Dermis blood vessel endothelial cell (primary cell): Measurements from ENCODE around the gene RNF144A. TPM values are rescaled to one million over a fixed set of nuclear protein-coding genes. Genes with fewer than 3 reads are reported as not detected.
A peak's percentile ranks its signal among the peaks of the same experiment; 100 is the strongest.

Experiments
- DNase-seq: peaks from one replicate; pipeline ENCODE4 v3.0.0; 2010
- total RNA-seq: library from RNA; depleted of rRNA; stranded (reverse); fragments of >200 nt; gene quantifications from 2 replicates; pipeline ENCODE4 v1.2.3, GENCODE V29; 2014

RNF144A gene
- total RNA-seq, 1 donor from 2014 or later, result 25.2 TPM

DNA sequence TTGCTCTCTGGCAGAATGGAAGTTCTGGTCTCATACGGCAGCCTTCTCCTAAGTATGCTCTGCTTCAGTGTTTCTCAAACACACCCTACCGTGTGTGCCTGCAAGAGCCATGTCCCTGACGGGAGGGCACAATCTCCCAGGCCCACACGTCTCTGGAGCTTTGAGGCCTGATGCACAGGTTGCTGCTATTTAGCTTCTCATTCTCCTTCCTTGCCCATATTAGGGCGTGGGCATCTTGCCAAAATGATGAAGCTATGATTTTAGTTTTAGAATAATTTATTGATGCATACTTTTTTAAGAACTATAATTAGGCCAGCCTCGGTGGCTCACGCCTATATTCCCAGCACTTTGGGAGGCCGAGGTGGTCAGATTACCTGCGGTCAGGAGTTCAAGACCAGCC, 107.9 kb downstream of the RNF144A start:
- no peak for DNase-seq

DNA sequence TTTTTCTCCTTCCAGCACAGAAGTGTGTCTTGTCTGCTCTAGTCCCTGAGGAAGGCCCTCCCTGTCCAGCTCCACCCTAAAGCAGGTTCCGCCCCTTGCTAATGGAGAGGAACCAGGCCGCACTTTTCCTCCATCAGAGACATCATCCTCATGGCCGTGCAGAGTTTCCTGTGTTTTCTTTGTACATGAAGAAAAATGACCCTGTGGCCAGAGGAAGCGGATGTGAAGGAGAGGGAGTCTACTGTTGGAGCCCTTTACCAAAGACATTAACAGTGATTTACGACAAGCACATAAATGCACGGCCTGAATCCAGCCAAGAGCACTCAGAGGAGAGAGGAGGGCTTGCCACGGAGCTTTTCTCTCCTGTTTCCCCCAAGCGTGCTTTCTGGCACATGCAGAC, 109.5 kb downstream of the RNF144A start:
- DNase-seq, result peak; percentile 47

DNA sequence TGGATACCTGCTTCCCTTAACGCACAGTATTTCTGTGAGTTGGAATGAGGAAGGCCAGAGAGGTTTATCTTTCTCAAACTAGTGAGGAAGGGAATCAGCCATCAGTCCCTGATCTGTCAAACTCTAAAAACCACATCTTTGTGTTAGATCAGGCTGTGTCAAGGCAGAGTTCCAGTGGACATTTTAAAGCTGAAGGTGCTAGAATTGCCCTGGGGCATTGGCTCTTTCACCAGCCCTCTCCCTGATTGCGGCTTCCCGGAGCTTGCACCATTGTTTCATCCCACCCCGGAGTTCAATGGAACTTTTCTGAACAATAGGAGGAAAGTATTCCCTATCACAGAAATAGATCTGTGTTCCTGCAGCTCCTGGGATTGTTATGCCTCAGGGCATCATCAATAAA, 110.2 kb downstream of the RNF144A start:
- DNase-seq, result no peak

DNA sequence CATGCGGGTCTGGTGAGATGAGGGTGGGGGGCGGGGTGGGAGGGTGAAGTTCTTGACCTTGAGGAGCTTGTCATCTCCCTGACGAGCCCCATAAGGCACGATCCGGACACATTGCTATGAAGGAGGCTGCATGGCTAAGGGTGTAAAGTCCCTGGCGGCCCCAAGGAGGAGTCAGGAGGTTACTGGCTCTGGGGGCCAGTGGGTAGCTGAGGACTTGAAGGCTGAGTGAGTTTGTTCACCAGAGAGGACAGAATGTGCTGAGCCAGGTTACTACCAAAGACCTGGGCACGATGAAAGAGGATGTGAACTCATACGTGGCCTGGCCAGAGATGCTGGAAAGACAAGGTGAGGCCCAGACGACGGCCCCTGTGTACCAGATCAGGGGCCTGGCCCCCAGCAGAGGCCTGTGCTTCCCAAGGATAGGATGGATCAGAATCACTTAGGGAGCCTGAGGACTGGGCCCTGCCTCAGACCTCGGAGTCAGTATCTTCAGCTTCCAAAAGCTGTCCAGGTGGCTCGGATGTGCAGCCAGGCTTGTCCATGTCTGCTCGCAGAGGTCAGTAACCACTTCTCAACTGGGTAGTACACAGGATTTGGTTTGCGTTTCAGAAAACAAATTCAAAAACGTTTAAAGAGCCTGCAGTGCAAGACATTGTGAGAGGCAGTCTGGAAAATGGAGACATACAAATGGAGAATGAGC, 110.9 kb downstream of the RNF144A start:
- no peak for DNase-seq

DNA sequence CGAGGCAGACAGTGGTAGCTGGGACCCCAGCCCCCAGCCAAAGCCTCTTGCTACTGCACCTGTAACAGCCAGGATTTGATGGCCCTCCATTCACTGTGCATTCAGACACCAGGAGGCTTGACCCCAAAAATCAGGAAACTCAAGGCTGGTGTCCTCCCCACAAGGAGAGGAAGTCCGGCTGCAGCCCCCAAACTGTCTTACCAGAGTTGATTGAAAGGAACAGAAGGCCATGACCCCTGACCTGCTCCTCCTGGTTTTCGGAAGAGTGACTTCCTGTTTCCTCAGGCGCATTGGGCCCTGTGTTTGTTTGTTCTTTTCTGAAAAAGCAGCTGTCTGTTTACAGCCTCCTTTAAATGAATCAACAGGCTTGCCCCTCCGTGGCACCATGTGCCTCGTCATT, 111.6 kb downstream of the RNF144A start:
- DNase-seq, result no peak

DNA sequence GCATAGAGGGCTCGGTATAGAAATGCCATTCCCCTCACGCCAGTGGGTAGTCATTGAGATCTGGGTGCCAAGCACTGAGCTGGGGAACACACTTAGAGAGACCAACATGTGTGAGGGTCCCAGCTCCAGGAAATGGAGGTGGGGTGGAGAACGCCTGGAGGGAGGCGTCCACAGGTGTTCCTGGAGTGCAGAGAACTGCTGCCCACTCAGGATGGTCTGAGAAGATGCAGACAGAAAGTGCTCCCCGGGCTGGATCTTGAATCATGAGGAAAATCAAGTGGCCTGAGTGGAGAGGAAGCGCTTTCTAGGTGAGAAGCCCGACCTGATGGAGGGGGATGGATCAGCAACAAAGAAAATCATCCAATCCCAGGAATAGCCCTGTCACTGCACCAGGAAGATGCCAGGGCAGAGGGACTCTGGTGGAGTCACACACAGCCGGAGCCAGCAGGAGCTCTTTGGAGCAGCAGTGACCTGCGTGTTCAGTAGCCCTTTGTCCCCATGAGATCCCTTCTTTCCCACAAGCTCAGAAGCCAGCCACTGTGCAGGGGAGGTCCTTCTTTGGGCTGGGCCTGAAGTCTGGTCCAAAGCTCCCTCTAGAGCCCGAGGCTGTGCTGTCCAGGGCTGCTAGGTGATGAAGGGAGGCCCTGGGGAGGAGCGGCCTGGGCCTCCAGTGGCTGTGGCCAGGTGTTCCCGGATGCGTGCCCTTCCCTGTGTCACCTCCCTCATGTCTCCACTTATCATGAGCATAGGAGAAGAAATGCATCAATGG, 112.3 kb downstream of the RNF144A start:
- DNase-seq, result no peak

DNA sequence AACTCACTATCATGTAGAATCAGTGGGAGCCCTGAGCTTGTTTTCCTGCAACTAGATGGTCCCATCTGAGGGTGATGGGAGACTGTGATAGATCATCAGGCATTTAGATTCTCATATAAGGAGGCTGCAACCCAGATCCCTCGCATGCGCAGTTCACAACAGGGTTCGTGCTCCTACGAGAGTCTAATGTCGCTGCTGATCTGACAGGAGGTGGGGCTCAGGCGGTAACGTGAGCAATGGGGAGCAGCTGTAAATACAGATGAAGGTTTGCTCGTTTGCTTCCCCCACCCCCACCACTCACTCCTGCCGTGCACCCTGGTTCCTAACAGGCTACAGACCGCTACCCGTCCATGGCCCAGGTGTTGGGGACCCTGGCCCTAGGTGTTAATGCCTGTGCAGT, 113.6 kb downstream of the RNF144A start:
- DNase-seq, result no peak

DNA sequence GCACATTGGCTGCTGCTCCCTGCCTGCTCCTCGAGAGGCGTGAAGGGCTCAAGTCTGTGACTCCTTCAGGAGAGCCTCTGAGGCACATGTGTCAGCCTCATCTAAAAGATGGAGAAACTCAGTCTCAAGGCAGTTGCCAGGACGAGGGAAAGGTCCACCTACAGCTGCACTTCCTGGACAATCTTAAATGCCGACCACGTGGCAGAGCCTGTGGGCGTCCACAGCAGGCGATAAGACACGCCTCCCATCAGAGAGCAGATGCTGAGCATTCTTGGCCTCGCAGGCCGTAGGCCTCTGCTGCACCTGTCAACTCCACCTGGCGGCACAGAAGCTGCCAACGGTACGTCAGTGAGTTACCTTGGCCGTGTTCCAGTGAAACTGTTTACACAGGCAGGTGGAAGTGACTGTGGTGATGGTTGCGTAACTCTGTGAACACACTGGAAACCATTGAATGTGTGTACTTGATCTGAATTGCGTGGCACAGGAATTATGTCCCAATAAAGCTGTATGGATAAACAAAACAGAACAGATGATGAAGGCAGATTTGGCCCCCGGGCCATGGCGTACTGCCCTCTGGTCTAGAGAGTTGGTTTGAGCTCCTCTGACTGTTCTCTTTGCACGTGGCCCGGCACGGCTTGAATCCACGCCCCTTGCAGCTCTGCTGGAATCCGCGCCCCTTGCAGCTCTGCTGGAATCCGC, 114.5 kb downstream of the RNF144A start:
- peak; percentile 76 for DNase-seq

DNA sequence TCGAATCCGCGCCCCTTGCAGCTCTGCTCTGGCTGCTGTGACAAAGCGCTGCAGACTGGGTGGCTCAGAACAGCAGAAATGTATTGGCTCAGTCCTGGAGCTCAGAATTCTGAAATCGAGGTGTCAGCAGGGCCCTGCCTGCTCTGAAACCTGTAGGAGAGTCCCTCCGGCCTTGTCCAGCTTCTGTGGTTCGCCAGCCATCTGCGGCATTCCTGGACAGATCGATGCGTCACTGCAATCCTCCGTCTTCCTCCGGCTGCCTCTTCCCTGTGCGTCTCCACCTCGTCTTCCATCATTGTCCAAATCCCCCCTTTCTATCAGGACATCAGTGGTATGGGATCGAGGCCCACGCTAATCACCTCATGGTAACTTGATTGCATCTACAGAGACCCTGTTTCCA, 115.2 kb downstream of the RNF144A start:
- no peak for DNase-seq

DNA sequence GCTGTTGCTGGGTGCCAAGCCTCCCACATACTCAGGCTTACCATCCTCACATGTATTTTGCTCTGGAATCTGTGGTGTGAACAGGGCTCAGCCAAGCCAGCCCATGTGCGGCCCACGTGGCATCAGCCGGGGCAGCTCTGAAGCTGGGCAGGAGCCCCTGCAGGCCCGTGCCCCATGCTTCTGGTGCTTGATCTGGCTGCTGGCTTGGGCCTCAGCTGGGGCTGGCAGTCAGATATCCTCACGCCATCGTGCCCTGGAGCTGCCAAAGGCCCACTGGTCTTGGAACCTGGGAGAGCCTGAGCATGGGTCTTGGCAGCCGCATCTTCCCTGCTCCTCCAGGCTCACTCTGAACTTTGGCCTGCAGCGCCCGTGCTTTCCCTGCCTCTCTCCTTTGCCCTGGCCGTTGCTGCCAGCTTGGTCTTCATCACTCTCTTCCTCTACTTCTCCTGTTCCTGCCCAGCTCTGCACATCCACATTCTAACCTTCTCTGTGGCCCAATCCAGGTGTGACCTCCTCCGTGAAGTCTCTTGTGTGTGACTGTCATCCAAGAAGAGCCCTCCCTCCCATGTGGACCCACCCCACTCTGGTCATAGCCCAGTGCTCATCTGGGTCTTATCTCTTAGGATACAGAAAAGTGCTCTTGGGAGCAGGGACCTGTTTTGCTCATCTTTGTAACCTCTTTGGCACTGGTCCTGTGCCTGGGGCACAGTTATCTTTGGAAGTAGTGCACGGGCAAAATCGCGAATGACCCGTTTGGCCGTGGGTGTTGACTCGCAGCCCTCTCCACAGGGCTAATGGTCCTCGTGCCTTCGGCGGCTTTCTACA, 116.1 kb downstream of the RNF144A start:
- no peak for DNase-seq

DNA sequence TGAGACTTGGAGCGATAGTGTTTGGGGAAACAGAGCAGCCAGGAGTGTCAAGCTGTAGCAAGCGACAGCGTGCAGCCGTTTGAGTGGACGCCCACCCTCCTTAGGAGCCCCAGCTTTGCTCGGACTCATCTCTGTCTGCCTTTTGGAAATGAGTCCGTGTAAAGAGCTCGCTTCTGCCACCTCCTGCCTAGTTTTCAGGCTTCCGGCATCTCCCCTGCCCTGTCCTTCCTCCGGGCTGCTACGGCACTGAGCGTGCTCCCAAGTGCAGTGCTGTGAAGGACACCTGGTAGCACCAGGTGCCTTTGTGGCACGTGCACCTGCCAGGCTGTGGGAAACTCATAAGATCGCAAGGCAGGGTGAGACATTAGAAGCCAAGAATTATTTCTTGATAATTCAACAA, 117.1 kb downstream of the RNF144A start:
- DNase-seq, result peak; percentile 19

DNA sequence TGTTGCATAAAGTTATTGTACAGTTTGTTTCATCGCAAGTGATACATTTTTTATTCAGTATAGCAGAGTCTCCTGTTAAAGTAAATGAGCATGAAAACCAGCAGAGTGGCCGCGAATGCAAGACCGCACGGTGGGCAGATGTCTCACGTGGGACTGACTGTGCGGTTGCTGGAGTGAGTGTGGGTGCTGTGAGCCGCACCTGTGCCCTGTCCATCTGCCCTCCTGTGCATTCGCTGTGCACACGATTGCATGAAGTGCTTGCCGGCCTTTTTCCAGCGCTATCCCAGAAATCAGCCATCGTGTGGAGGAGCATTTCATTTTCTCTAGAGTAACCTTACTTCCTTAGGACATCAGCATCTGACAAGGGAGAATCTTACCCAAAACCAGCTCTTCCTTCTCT, 118.7 kb downstream of the RNF144A start:
- no peak for DNase-seq

DNA sequence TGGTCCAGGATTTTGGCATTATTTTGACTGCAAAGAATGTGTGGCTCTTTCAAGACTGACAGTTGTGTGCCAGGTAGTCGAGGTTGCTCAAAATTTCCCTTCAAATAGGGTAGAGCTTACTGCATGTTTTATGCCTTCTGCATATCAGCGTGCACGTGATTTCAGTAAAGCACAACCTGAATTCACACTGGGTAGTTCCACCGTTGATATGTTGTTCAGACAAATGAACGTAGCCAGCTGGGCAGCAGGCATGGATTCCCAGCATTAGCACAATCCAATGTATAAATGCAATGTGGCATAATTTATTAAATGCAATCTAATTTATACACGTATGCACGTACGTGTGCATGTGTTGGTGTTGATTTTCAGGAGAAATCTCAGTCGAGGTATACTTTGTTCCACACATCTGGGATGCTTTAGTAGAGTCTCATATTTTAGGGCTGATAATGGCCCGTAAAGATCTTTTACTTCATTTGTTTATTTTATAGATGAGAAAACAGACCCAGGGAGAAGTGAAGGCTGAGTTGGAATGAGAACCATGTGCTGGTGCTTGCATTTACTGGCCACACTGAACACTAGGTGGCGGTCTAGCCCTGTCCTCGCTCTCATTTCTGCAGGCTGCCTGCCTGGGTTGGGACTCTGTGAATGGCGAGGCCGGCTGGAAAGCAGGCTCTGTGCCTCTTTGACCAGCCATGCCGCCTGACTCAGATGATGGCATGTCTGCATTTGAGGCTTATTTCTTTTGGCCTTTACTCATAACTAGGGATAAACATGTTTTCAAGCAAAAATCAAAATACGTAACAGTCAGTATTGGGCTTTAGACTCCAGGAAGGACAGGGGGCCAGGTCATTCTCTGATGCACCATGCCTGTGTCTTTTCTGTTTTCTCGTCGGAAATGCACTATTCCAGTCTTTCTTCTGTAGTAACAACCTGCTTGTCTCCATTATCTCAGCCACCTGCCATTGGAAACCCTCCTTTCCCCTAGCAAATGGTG, 120.4 kb downstream of the RNF144A start:
- DNase-seq, result peak; percentile 79

DNA sequence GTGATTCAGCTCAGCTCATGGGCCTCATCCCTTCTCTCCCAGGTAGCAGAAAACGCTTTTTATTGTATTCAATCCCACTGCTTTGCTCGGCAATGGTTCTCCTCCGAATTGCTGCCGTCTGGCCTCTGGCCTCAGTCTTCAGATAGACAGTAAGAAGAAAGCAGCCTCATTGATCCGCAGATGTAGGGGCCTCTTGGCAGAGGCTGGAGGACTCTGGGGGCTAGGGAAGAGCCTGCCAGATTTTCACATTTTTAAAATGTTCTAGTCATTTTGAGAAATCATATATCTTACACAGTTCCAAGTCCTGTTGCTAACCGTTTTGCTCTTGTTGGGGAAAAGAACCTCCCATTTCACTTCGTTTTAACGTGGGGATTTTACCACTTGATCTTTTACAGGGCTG, 123.3 kb downstream of the RNF144A start:
- no peak for DNase-seq

DNA sequence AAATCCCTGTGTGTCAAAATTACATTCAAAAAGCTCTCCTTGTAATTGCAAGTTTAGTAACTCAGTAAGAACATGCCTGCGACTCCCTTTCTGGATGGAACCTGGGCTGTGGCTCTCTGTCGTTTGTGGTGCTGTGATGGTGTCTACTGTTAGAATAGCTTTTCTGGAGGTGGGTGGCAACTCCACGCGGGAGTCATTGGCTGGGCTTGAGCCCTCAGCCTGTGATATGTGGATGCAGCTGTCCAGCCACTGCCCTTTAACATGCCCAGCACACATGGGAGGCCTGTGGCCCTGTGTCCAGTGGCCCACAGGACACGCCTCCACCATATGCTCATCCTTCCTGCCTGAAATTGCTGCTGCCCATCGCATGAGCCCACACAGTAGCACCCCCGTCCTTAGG, 124.2 kb downstream of the RNF144A start:
- no peak for DNase-seq

DNA sequence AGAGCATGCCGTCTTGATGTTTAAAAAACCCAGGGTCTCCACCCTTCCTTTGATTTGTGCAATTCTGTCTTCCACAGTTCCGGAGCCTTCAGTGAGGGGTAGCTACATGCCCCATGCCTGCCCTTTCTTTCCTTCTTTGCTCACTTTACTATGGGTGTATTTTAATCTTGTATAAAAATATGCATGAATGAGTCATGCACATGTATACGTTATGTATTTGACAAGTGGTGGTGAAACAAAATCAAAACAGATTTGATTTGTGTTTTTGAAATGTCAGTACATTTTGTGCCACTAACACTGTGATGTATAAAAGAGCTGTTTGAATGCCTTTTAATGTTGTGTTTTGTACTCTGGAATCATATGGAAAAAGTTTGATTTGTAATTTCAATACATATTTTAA, 126.5 kb downstream of the RNF144A start:
- DNase-seq, result no peak

DNA sequence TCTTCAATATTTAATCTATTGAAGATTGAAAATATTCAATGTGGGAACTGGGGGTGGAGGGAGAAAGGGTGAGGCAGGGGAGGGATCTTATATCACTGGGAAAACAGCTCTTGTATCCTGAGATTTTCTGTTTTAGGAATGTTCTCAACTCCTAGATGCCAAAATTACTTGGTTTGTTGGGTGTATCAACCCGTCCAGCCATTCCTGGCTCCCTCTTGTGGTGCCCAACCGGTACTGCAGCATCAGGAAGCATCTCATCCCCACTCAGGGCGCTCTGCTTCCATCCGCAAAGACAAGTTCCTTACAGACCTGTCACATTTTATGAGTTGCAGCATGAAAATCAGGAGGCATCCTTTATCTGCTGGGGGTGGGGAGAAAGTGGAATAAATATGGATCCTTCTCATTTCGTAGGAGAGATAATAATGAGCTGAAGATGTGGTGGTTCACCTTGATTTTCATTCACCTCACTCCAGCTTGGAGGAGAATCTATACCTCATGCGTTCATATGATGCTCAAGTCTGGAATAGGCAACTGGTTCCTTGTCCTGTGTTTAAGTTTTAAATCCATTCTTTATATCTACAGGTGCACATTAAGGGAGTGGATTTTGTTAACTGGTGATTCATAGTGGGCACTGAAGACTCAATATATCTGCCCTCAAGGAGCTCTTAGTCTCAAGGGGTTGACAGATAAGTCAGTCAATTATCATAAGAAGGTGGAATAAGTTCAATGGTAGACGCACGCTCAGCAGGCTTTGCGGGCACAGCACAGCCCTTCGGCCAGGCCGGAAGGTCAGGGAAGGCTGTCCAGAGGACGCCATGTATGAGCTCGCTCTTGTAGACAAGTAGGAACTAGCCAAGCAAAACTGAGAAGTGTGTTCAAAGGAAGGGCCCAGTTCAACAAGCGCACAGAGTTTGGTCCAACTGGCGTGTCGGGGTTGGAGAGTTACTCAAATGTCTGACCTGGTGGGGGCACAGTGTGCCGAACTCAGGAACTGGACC, 127.3 kb downstream of the RNF144A start:
- DNase-seq, result peak; percentile 77

DNA sequence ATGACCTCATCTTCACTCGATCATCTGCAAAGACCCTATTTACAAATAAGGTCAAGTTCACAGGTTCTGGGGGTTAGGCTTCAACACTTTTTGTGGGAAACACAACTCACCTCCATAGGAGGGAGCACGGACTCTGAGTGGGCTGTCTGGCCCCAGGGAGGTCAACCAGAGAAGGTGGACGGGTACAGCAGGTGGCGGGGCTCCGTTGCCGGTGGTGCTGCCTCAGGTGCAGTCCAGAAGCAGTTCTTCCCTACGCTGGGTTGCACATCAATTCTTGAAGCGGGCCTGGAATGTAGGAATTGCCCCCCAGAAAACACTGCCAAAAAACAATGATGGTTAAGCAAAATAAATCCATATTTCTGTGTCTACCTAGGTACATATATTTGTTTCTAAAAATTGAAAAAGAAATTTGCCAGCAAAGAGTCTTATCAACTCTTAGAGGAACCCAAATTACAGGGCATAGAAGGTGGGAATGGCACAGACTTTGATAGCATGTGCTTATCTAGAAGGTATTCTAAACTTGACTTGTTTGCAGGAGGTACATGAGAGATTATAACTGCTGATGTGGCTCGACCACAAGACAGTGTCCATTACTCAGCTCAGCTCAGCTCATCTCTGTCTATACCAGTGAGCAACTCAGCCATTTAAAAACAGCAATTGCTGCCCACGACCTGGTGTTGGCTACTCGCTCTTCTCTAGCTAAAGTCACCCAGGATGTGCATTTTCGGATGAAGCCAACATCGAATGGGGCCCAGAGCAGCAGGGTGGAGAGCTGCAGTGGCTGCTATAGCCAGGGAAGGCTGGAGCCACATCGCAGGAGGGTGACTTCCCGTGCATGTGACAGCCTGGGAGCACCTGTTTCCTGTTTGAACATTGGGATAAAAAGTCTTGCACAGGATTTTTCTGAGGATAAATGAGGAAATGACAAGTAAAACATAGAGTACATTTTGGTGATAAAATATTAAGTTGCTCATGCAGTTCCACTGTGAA, 128.7 kb downstream of the RNF144A start:
- peak; percentile 34 for DNase-seq

DNA sequence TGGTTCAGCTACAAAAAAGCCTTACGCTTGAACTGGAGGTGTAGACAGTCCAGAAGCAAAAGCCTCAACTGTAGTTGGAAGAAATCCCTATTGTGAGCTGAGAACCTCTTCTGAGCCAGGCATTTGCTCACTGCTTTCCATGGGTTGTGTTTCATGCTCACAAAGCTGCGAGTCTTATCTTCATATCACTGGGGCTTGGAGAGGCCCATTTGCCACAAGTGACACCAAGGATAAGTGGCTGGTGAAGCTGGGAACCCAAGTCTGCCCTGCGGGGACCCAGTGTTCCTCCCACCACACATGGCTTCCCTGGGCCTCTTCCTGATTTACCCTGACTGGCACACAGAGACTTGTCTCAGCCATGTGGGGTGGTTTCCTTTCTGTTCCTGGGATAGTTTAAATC, 130.4 kb downstream of the RNF144A start:
- no peak for DNase-seq
